HUES64 (cell line): ENCODE measurements around the gene POU2AF2.
"Not testable (repeated sequence)": the region's sequence is repeated elsewhere in the genome, so short reads cannot be mapped to it uniquely, and the experiment has no call there.

Experiments
- H3K27ac ChIP-seq: 2 replicates; pipeline ENCODE4 v1.7.0; 2013; ENCODE audit warnings: low read depth, low read length, inconsistent platforms
- H3K27me3 ChIP-seq: 2 replicates; pipeline ENCODE4 v1.6.1; 2013; ENCODE audit warnings: mild to moderate bottlenecking, low read length; ENCODE audit not compliant: insufficient read depth
- H3K36me3 ChIP-seq: 2 replicates; pipeline ENCODE4 v1.6.1; 2013; ENCODE audit warnings: mild to moderate bottlenecking, low read length; ENCODE audit not compliant: insufficient read depth
- H3K4me1 ChIP-seq: 2 replicates; pipeline ENCODE4 v1.6.1; 2013; ENCODE audit warnings: mild to moderate bottlenecking, low read length, moderate library complexity; ENCODE audit not compliant: insufficient read depth
- H3K4me3 ChIP-seq: 2 replicates; pipeline ENCODE4 v1.5.1; 2013; ENCODE audit warnings: mild to moderate bottlenecking, low read length, moderate library complexity
- H3K9ac ChIP-seq: 2 replicates; pipeline ENCODE4 v1.6.1; 2013; ENCODE audit warnings: mild to moderate bottlenecking, low read depth, low read length
- H3K9me3 ChIP-seq: 2 replicates; pipeline ENCODE4 v1.6.1; 2013; ENCODE audit warnings: low read depth, low read length; ENCODE audit not compliant: insufficient read depth
- WGBS: fragments of 150-250, 120-280 bp; methylation state at CpG from one replicate; pipeline ENCODE4 v1.1.7; 2013; ENCODE audit warnings: missing lambda C conversion rate; 5-methylcytosine and 5-hydroxymethylcytosine counted together

The POU2AF2 gene

DNA sequence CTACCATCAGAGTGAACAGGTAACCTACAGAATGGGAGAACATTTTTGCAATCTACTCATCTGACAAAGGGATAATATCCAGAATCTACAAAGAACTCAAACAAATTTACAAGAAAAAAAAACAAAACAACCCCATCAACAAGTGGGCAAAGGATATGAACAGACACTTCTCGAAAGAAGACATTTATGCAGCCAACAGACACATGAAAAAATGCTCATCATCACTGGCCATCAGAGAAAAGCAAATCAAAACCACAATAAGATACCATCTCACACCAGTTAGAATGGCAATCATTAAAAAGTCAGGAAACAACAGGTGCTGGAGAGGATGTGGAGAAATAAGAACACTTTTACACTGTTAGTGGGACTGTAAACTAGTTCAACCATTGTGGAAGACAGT is 46.9 kb downstream of the POU2AF2 start:
- H3K36me3 ChIP-seq, H3K4me1 ChIP-seq, H3K27ac ChIP-seq, H3K9me3 ChIP-seq, H3K27me3 ChIP-seq, H3K4me3 ChIP-seq, H3K9ac ChIP-seq: not testable (repeated sequence)
- 88% methylated on average over 1 of the region's 1 CpG for WGBS

DNA sequence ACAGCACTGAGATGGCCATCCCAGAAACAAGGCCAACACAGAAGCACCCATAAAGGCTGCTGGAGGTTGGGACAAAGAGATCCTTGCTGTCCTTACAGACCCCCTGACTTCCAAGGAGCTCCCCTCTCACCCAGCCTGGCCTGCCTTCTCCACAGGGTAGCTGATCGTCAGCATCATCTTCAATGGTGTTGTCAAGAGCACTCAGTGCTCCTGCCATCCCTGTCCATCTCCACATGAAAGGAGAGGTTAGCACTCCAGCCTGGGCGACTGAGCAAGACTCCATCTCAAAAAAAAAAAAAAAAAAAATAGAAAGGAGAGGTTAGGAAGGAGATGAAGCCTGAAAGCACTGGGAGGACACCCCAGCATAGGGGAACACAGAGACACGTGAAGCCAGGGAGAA is 50.7 kb downstream of the POU2AF2 start:
- Histone ChIP-seq H3K9ac (no peak overlapping the region), H3K4me3 (no peak overlapping the region), H3K27ac (no peak overlapping the region), H3K9me3 (no peaks in the 10 kb centered on the region), H3K4me1 (no peaks in the 10 kb centered on the region; the same call in 1 of the 2 replicates), H3K36me3 (no peaks in the 10 kb centered on the region), H3K27me3 (peaks cover 45% of the 10 kb centered on the region)
- 72% methylated on average over 2 of the region's 3 CpGs for WGBS

DNA sequence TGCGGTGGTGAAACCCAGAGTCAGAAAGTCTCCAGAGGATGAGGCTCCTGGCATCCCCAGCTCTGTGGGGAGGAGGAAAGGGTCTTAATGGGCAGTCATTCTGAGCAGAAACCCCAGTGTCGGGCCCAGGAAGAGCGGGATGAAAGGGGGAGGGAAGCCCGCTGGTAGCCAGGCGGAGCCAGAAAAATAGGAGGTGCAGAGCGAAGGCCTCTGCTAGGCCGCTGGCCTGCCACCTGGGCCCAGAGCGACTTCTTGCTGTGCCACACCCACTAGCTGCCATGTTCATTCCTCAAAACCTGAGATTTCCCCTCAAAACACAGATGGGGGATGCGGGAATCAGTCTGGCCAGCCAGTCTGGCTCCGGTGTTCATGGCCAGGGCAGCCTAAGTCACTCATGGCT is 52.2 kb downstream of the POU2AF2 start:
- H3K27me3 ChIP-seq: peaks cover 58% of the 10 kb centered on the region
- no peak overlapping the region for H3K27ac ChIP-seq
- H3K4me1 ChIP-seq: peaks cover 7% of the 10 kb centered on the region; the same call in 1 of the 2 replicates
- H3K36me3 ChIP-seq: no peaks in the 10 kb centered on the region
- H3K4me3 ChIP-seq: no peak overlapping the region
- no peaks in the 10 kb centered on the region for H3K9me3 ChIP-seq
- WGBS: 81% methylated on average over 10 of the region's 10 CpGs
- H3K9ac ChIP-seq: no peak overlapping the region

DNA sequence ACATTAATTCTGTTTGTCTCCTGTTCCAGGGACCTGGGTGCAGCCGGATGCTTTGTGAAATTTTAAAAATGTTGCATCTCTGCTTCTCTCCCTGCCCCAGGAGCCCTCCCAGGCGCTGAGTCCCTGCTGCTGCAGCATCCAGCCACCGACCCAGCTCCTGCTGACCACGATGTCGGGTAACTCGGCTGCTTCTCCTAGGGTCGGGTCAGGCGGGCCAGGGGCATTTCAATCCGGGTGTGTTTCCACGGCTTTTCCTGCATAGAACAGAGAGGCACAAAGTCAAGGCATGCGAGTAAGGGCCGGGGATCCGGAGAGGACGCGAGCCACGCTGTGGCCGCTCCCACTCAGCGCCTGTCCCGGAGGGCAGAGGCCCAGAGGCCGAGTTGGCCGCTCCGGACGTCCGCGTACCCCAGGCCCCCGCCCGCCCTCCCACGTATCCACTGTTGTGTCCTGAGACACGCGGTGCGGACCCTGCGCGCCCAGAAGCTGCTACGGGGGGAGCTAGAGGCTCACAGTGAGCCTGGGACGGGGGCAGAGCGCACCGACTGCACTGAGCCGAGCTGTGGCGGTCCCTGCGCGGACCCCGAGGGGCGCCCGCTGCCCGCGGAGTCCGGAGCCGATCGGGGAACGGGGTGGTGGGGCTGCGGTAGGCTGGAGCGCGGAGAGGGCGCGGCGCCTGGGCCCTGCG is 53.0 kb downstream of the POU2AF2 start, which contains the start of gene POU2AF3:
POU2AF3 (plus strand) TSS at position 134 of the 688 bp plus-strand sequence; CDS start at position 170, 36 bp downstream.
- H3K4me3 ChIP-seq: peak within 1 kb of the TSS; percentile 82
- H3K4me1 ChIP-seq: peaks cover 15% of the 10 kb centered on the region
- no peaks in the 10 kb centered on the region for H3K9me3 ChIP-seq
- 6% methylated on average over 57 of the region's 57 CpGs for WGBS
- H3K27ac ChIP-seq: no peak within 1 kb of the TSS
- H3K27me3 ChIP-seq: peaks cover 58% of the 10 kb centered on the region
- peak within 1 kb of the TSS; percentile 78 for H3K9ac ChIP-seq
- H3K36me3 ChIP-seq: no peaks in the 10 kb centered on the region

DNA sequence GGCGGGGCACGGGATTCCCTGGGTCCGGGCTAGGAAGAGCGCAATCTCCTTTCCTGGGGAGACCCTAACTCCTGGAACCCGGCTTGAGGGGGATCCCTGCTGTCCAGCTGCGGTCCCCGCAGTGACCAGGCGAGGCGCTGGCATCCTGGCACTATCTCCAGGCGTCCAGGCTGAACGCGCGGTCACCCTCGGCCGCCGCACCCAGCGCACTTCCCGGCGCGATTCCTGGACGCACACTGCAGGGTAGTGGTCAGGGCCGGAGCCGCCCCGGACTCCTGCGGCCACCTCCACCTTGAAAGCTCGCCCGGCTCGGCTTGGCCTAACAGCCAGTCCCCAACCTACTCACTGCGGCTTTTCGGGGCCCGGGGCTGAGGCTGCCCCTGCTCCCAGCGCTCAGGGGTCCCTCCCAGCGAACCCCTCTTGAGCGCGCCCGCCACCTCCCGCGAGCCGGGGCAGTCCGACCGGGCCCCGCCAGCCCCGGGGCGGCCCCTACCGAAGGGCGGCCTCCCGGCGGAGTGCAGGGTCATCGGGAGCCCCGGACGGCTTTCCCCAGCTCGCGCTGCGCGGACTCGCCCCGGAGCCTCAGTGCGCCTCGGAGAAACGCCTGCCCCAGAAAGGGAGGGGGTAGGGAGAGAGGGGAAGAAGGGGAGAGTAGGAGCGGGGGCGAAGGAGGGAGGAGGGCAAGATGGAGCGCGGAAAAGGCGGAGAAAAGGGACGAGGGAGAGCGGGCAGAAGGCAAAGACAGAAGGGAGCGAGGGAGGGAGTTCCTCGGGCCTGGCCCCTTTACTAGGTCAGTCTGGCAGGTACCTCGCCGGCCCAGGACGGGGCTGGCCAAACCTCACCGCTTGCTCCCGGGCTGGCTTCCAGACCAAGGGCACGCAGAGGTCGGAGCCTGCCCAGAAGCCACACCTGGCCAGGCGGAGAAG is 53.8 kb downstream of the POU2AF2 start:
- H3K9ac ChIP-seq: peak overlapping the region; percentile 78
- H3K4me1 ChIP-seq: peaks cover 18% of the 10 kb centered on the region
- no peaks in the 10 kb centered on the region for H3K9me3 ChIP-seq
- 1% methylated on average over 77 of the region's 77 CpGs for WGBS
- H3K27me3 ChIP-seq: peaks cover 58% of the 10 kb centered on the region
- no peaks in the 10 kb centered on the region for H3K36me3 ChIP-seq
- no peak overlapping the region for H3K27ac ChIP-seq
- H3K4me3 ChIP-seq: peak overlapping the region; percentile 82

DNA sequence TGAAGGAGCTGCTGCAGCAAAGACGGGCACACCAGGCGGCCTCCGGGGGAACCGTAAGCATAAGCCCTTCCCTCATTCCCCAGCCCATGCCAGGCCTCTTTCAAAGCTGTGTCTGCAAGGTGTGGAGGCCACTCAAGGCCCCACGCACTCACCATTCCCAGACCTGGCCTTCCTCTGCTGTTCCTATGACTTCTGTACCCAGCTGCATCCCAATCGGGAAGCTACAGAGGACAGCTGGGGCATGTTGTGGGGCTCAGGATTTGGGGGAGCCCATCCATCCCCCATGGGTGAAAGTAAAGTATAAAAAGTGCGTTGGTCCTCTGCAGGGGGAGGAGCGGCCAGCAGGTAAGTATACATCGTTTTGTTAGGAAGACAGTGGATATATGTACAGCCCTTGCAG is 55.0 kb downstream of the POU2AF2 start:
- Histone ChIP-seq H3K4me1 (peaks cover 18% of the 10 kb centered on the region), H3K27ac (no peak overlapping the region), H3K9me3 (no peaks in the 10 kb centered on the region), H3K27me3 (peaks cover 58% of the 10 kb centered on the region), H3K36me3 (no peaks in the 10 kb centered on the region), H3K9ac (no peak overlapping the region), H3K4me3 (no peak overlapping the region)
- WGBS: 94% methylated on average over 8 of the region's 9 CpGs

DNA sequence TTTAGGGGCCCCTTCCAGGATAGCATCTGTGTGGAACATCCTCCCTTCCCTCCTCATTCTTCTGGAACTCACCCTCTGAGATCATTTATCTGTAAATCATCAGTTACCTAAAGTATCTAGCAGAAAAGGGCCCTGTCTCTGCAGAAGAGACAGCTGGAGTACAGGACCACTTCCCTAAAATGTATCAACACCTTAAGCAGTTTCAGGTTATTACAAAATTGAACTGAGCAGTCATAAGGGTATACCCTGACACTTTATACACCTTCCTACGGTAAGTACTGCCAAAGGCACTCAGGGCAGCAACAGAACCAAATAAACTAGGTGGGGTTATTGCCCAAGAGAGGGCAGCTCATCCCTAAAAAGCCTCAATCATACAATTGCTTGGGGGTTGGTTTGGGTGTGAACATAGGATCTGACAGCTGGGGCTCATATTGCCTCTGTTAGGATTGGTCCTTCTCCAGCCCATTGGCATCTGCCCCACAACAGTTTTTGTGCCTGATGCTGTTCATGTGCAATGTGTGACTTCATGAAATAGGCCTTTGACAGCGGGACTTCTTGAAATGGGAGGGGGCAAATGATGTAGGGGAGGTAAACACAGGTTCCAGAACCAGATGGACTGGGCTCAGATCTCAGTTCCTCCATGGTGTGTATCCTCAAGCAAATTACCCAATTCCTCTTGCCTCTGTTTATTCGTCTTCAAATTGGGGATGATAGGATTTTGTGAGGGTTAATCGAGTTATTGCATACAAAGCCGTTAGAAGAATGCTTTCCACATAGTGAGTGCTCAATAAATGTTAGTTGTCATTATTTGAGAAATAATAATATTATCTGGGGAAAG is 55.7 kb downstream of the POU2AF2 start:
- Histone ChIP-seq H3K4me1 (peaks cover 18% of the 10 kb centered on the region), H3K9ac (no peak overlapping the region), H3K27me3 (peaks cover 58% of the 10 kb centered on the region), H3K9me3 (no peaks in the 10 kb centered on the region), H3K36me3 (no peaks in the 10 kb centered on the region), H3K27ac (no peak overlapping the region), H3K4me3 (no peak overlapping the region)
- WGBS: 86% methylated on average over 5 of the region's 5 CpGs

DNA sequence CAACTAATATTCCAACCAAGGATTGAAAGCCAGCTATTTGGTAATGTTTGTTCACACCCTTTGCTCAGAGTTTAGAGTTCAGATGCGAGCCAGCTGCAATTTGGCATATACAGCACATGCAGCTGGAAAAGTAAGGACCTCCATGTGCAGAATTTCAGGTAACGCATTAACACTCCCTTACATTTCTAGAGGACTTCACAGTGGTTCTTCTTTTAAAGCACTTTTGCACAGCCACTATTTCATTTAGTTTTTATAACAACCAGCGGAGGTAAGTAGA is 56.3 kb downstream of the POU2AF2 start:
- Histone ChIP-seq H3K27ac (no peak overlapping the region), H3K4me3 (no peak overlapping the region), H3K27me3 (peaks cover 56% of the 10 kb centered on the region), H3K36me3 (no peaks in the 10 kb centered on the region), H3K4me1 (peaks cover 18% of the 10 kb centered on the region), H3K9ac (no peak overlapping the region), H3K9me3 (no peaks in the 10 kb centered on the region)
- WGBS: 92% methylated on average over 3 of the region's 3 CpGs

DNA sequence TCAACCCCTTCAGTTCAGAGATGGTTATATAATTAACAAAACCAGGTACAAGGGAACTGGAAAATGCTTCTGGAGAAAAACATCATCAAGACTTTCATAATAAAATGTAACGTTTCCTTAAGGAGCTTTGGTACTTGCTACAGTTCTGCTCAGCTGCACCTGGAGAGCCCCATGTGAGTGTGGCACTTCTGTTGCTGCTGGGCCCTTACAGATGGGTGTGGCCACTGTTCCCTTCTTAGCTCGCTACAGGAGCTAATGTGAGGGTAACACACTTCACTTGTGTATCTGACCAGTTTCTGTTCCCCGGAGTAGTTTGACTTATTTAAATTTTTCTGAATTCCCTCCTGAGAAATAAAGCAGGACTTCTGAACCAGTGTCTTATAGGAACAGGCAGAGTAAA is 56.8 kb downstream of the POU2AF2 start:
- H3K27me3 ChIP-seq: peaks cover 51% of the 10 kb centered on the region
- WGBS: 63% methylated on average over 3 of the region's 3 CpGs
- peaks cover 18% of the 10 kb centered on the region for H3K4me1 ChIP-seq
- no peak overlapping the region for H3K4me3 ChIP-seq
- H3K9me3 ChIP-seq: no peaks in the 10 kb centered on the region
- no peak overlapping the region for H3K27ac ChIP-seq
- H3K9ac ChIP-seq: no peak overlapping the region
- no peaks in the 10 kb centered on the region for H3K36me3 ChIP-seq

DNA sequence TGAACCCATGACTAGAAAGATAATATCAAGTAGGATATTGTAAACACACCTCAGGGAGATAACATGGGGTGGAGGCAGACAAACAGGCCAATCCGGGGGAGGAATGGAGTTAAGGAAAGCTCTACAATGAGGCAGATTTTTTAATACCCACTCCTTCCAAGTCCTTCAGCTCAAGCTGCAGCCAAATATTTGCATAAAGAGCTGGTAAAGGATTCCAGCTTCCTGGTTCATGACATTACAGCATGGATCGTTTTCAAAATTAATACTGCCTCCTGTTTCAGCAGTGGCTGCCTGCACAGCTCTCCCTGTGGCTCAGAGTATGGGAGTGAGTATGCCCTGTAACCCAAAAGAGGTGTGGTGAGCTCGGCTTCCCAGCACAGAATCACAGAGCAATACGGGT is 57.9 kb downstream of the POU2AF2 start:
- H3K4me1 ChIP-seq: peaks cover 18% of the 10 kb centered on the region
- WGBS: 66% methylated on average over 2 of the region's 4 CpGs
- no peak overlapping the region for H3K4me3 ChIP-seq
- no peak overlapping the region for H3K27ac ChIP-seq
- peaks cover 39% of the 10 kb centered on the region for H3K27me3 ChIP-seq
- H3K9ac ChIP-seq: no peak overlapping the region
- H3K9me3 ChIP-seq: no peaks in the 10 kb centered on the region
- no peaks in the 10 kb centered on the region for H3K36me3 ChIP-seq
